Measurements from ENCODE around the gene LPIN1.

LPIN1 gene

DNA sequence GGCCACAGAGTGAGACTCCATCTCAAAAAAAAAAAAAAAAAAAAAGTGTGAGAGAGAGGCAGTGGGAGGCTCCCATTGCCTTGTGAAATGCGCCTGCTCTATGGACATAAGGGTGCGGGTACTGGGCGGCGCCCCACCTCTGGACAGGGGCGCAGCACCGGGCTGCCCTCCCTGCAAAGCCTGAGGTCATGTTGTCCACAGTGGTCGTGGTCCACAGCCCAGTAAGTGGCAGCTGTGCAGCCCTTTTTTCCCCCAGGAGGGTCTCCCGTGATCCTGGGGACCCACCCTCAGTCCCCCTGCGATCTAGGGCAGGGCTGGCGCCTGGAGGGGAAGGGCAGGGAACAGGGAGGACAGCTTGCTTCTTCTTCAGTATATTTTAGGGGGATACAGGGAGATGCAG lies 37.8 kb downstream of the LPIN1 start:
- TF ChIP-seq, protein P1, sequence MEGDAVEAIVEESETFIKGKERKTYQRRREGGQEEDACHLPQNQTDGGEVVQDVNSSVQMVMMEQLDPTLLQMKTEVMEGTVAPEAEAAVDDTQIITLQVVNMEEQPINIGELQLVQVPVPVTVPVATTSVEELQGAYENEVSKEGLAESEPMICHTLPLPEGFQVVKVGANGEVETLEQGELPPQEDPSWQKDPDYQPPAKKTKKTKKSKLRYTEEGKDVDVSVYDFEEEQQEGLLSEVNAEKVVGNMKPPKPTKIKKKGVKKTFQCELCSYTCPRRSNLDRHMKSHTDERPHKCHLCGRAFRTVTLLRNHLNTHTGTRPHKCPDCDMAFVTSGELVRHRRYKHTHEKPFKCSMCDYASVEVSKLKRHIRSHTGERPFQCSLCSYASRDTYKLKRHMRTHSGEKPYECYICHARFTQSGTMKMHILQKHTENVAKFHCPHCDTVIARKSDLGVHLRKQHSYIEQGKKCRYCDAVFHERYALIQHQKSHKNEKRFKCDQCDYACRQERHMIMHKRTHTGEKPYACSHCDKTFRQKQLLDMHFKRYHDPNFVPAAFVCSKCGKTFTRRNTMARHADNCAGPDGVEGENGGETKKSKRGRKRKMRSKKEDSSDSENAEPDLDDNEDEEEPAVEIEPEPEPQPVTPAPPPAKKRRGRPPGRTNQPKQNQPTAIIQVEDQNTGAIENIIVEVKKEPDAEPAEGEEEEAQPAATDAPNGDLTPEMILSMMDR (IDR thresholded peaks at IDR 0.05; ENCODE audit: low read depth, low read length) = no peak
- no peak for DNase-seq
- Histone ChIP-seq H3K4me3 (ENCODE audit: low read depth, low read length) (no peak overlapping the region), H3K27ac (no peak overlapping the region), H3K36me3 (peaks cover 99% of the 10 kb centered on the region), H3K9me3 (ENCODE audit: severe bottlenecking) (no peaks in the 10 kb centered on the region), H3K27me3 (ENCODE audit: insufficient read depth, low read depth, severe bottlenecking) (no peaks in the 10 kb centered on the region)

- H3K27me3 ChIP-seq (ENCODE audit: insufficient read depth, low read depth, severe bottlenecking) = no peaks in the 10 kb centered on the region
- DNase-seq = peak; percentile 59
- H3K36me3 ChIP-seq = peaks cover 99% of the 10 kb centered on the region
- no peak overlapping the region for H3K4me3 ChIP-seq (ENCODE audit: low read depth, low read length)
- TF ChIP-seq, protein P1 (IDR thresholded peaks at IDR 0.05; ENCODE audit: low read depth, low read length) = peak; percentile 99
- H3K27ac ChIP-seq = no peak overlapping the region; the same call in 1 of the 2 replicates
- H3K9me3 ChIP-seq (ENCODE audit: severe bottlenecking) = no peaks in the 10 kb centered on the region
These were observed 38.5 kb downstream of the LPIN1 start for GRCh38 chr2:11784747-11785610.

DNA sequence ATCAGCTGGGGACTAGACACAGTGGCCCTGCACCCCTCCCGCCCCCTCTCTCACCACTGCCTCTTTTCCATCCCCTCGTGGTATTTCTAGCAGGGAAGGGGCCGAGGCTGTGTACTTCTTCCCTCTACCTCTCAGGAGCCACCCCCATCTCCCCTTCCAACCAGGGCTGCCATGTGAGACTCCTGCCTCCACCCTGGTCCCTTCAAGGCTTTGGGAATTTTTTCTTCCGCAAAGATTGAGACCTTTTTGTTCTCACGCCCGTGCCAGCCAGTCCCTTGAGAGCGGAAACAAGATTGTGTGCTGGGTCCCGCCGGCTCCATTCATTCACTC lies 39.1 kb downstream of the LPIN1 start:
- H3K9me3 ChIP-seq (ENCODE audit: severe bottlenecking) = no peaks in the 10 kb centered on the region
- TF ChIP-seq, protein P1 (IDR thresholded peaks at IDR 0.05; ENCODE audit: low read depth, low read length) = no peak
- H3K36me3 ChIP-seq = peaks cover 99% of the 10 kb centered on the region
- no peak overlapping the region for H3K4me3 ChIP-seq (ENCODE audit: low read depth, low read length)
- no peaks in the 10 kb centered on the region for H3K27me3 ChIP-seq (ENCODE audit: insufficient read depth, low read depth, severe bottlenecking)
- H3K27ac ChIP-seq = no peak overlapping the region
- DNase-seq = no peak

- Histone ChIP-seq H3K27ac (no peak overlapping the region), H3K4me3 (ENCODE audit: low read depth, low read length) (no peak overlapping the region), H3K9me3 (ENCODE audit: severe bottlenecking) (no peaks in the 10 kb centered on the region), H3K36me3 (peaks cover 99% of the 10 kb centered on the region), H3K27me3 (ENCODE audit: insufficient read depth, low read depth, severe bottlenecking) (no peaks in the 10 kb centered on the region)
- DNase-seq = no peak
- TF ChIP-seq, protein P1 (IDR thresholded peaks at IDR 0.05; ENCODE audit: low read depth, low read length) = no peak
These were observed 39.8 kb downstream of the LPIN1 start for GRCh38 chr2:11786191-11786590.

GRCh38 chr2:11786592-11786991 lies 40.2 kb downstream of the LPIN1 start:
- no peak for DNase-seq
- Histone ChIP-seq H3K27me3 (ENCODE audit: insufficient read depth, low read depth, severe bottlenecking) (no peaks in the 10 kb centered on the region), H3K4me3 (ENCODE audit: low read depth, low read length) (no peak overlapping the region), H3K27ac (no peak overlapping the region), H3K9me3 (ENCODE audit: severe bottlenecking) (no peaks in the 10 kb centered on the region), H3K36me3 (peaks cover 99% of the 10 kb centered on the region)
- TF ChIP-seq, protein P1 (IDR thresholded peaks at IDR 0.05; ENCODE audit: low read depth, low read length) = no peak

DNA sequence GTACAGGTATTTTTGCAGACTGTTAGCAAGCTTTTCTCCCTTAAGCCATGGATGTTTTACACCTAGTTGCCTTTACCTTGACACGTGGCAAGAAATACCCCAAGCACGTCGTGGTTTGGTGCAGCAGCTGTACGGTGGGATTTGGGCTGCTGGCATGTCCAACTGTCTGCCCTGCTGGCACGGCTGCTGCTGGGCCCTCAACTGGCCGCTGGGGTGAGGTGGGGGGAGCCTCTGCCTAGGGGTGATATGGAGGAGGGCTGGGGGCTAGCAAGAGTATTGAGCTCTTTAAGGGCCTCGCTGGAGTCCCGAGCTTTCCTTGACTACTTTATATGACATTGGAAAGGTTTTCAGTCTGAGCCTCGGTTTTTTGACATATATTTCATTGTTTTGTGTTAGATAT lies 41.6 kb downstream of the LPIN1 start:
- TF ChIP-seq, protein P1 (IDR thresholded peaks at IDR 0.05; ENCODE audit: low read depth, low read length) = no peak
- Histone ChIP-seq H3K4me3 (ENCODE audit: low read depth, low read length) (no peak overlapping the region), H3K27me3 (ENCODE audit: insufficient read depth, low read depth, severe bottlenecking) (no peaks in the 10 kb centered on the region), H3K9me3 (ENCODE audit: severe bottlenecking) (no peaks in the 10 kb centered on the region), H3K27ac (no peak overlapping the region), H3K36me3 (peaks cover 99% of the 10 kb centered on the region)
- no peak for DNase-seq
